ENCODE measurements around the gene LHX1.

The LHX1 gene

DNA sequence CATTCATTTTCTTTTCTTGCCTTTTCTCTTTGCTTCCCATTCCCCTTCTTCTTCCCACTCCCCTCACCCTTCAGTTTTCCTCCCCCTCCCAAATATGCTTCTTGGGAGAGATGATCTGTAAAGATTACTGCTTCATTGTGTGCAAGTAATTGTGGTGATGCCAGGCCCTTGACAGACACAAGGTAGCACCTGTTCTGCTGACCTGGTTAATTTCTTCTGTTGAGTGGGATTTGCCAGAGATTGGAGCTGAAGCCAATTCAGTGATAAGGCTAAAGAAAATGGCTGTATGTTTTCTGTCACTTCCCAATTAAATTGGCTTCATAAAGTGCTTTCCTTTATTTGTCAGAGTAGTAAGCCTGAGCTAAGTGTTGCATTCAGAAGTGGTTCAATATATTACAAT, 56.0 kb downstream of the LHX1 start:
- Histone ChIP-seq H3K4me1 (ENCODE audit: control insufficient read depth, low read length) (no peaks in the 10 kb centered on the region), H3K27ac (ENCODE audit: low read depth, low read length) (no peak overlapping the region), H4K20me1 (ENCODE audit: control insufficient read depth, insufficient read depth, low read depth, low read length) (no peaks in the 10 kb centered on the region), H3K27me3 (ENCODE audit: control insufficient read depth, low read length) (no peaks in the 10 kb centered on the region), H3K4me2 (ENCODE audit: low read length) (no peak overlapping the region), H3F3A (ENCODE audit: control insufficient read depth, insufficient read depth) (peaks cover 3% of the 10 kb centered on the region; the same call in 1 of the 2 replicates), H3K36me3 (ENCODE audit: control insufficient read depth, low read length) (peaks cover 92% of the 10 kb centered on the region), H3K9me3 (ENCODE audit: control insufficient read depth, insufficient read depth, low read length) (no peaks in the 10 kb centered on the region), H3K79me2 (ENCODE audit: control insufficient read depth, low read length) (peaks cover 13% of the 10 kb centered on the region), H3K9me2 (replicated peaks; ENCODE audit: control insufficient read depth, low read length) (no peaks in the 10 kb centered on the region), H3K4me3 (ENCODE audit: low read length) (no peak overlapping the region)
- no peak for TF ChIP-seq EZH2phosphoT487 (IDR thresholded peaks at IDR 0.05; ENCODE audit: borderline replicate concordance, low read length)
- TF ChIP-seq CTCF (IDR thresholded peaks at IDR 0.05; ENCODE audit: low read depth, low read length, poor library complexity, severe bottlenecking) = no peak
